ENCODE measurements around the gene TPBGL. TPM values are rescaled to one million over a fixed set of nuclear protein-coding genes. Genes with fewer than 3 reads are reported as not detected.

TPBGL gene
- total RNA-seq, 1 experiment from 2014 or later, result 0.41 TPM

DNA sequence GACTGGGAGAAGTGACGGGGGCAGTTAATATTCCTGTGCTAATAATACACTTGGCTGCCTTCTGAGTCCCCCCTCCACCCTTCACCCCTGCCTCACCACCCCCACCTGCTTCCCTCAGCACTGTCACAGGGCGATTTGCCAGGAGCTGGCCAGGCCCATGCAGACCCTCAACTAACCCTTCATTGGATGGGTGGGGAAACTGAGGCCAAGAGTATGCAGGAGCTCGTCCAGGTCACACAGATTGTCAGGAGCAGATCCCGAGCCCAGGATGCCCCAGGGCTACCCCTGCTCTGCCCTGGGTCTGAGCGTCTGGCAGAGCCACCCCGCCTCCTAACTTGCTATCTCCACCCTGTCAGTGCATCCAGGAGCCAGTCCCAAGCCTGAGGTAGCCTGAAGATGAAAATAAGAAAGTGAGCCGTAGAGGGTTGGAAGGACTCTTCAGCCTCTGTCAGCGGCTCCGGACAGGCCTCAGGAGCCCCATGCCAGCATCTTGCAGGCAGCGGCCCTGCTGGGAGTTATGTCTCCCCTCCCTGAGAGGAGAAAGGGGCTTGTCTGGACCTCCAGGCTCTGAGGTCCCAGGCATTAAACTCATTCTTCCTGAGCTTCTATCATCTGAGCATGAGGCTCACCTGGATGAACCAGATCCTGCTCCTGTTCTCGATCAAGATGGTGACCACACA lies 6.2 kb downstream of the TPBGL start:
- no peak for TF ChIP-seq EZH2 (IDR thresholded peaks at IDR 0.05; ENCODE audit: borderline replicate concordance, low read depth, low read length, poor library complexity, severe bottlenecking)
- TF ChIP-seq, protein P1, sequence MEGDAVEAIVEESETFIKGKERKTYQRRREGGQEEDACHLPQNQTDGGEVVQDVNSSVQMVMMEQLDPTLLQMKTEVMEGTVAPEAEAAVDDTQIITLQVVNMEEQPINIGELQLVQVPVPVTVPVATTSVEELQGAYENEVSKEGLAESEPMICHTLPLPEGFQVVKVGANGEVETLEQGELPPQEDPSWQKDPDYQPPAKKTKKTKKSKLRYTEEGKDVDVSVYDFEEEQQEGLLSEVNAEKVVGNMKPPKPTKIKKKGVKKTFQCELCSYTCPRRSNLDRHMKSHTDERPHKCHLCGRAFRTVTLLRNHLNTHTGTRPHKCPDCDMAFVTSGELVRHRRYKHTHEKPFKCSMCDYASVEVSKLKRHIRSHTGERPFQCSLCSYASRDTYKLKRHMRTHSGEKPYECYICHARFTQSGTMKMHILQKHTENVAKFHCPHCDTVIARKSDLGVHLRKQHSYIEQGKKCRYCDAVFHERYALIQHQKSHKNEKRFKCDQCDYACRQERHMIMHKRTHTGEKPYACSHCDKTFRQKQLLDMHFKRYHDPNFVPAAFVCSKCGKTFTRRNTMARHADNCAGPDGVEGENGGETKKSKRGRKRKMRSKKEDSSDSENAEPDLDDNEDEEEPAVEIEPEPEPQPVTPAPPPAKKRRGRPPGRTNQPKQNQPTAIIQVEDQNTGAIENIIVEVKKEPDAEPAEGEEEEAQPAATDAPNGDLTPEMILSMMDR (conservative IDR thresholded peaks at IDR 0.05; ENCODE audit: low read depth, low read length), result no peak
- H3K9me3 ChIP-seq (ENCODE audit: low read depth, low read length, poor library complexity, severe bottlenecking), result no peaks in the 10 kb centered on the region
- CTCF ChIA-PET, result no interaction called here
- intact Hi-C loops (cut with micrococcal nuclease; ENCODE audit: unreplicated experiment), result no loop called here
- no peaks in the 10 kb centered on the region for H3K4me1 ChIP-seq (ENCODE audit: insufficient read depth, low read length, poor library complexity, severe bottlenecking)
- H3K27ac ChIP-seq (ENCODE audit: low read depth, low read length, poor library complexity, severe bottlenecking), result no peak overlapping the region
- POLR2A ChIA-PET (ENCODE audit: low non-redundant PET), result no interaction called here
- H3K4me3 ChIP-seq (ENCODE audit: low read depth, low read length, poor library complexity, severe bottlenecking), result no peak overlapping the region
- DNase-seq (ENCODE audit: low spot score), result no peak
- peaks cover 29% of the 10 kb centered on the region for H3K27me3 ChIP-seq (replicated peaks; ENCODE audit: insufficient read depth, low read depth, low read length, poor library complexity)
- no peaks in the 10 kb centered on the region for H3K36me3 ChIP-seq (ENCODE audit: insufficient read depth, low read length, poor library complexity, severe bottlenecking)
- BruUV-seq (replicated peaks), result no TSS peak

DNA sequence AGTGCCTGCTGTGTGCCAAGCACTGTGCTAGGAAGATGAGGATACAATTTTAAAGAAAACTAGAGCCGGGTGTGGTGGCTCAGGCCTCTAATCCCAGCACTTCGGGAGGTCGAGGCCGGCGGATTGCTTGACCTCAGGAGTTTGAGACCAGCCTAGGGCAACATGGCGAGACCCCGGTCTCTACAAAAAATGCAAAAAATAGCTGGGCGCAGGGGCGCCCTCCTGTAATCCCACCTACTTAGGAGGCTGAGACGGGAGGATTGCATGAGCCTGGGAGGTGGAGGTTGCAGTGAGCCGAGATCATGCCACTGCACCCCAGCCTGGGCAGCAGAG lies 8.3 kb downstream of the TPBGL start:
- no peaks in the 10 kb centered on the region for H3K4me1 ChIP-seq (ENCODE audit: insufficient read depth, low read length, poor library complexity, severe bottlenecking)
- DNase-seq (ENCODE audit: low spot score), result no peak
- H3K4me3 ChIP-seq (ENCODE audit: low read depth, low read length, poor library complexity, severe bottlenecking), result no peak overlapping the region
- ChIA-PET CTCF (interaction anchor here (0.6 to 2.2 kb wide), 21 partner anchors 9 to 656 kb away, joined by 3 to 65 read pairs (median 4); partner anchors contain the start of genes NEU3 and TPBGL), POLR2A (ENCODE audit: low non-redundant PET) (interaction anchor here (0.6 kb wide), 1 partner anchor 15 kb away, joined by 3 read pairs; no protein-coding TSS in a partner anchor)
- H3K27me3 ChIP-seq (replicated peaks; ENCODE audit: insufficient read depth, low read depth, low read length, poor library complexity), result peaks cover 17% of the 10 kb centered on the region
- TF ChIP-seq, protein P1 (conservative IDR thresholded peaks at IDR 0.05; ENCODE audit: low read depth, low read length), result no peak; the same call in 1 of the 2 replicates
- TF ChIP-seq EZH2 (IDR thresholded peaks at IDR 0.05; ENCODE audit: borderline replicate concordance, low read depth, low read length, poor library complexity, severe bottlenecking), result no peak
- H3K9me3 ChIP-seq (ENCODE audit: low read depth, low read length, poor library complexity, severe bottlenecking), result peaks cover 11% of the 10 kb centered on the region
- no TSS peak for BruUV-seq (replicated peaks)
- no peaks in the 10 kb centered on the region for H3K36me3 ChIP-seq (ENCODE audit: insufficient read depth, low read length, poor library complexity, severe bottlenecking)
- no peak overlapping the region for H3K27ac ChIP-seq (ENCODE audit: low read depth, low read length, poor library complexity, severe bottlenecking)
- intact Hi-C loops (cut with micrococcal nuclease; ENCODE audit: unreplicated experiment), result loop anchor here (1.0 kb wide), 3 partner anchors 106 to 320 kb away; no protein-coding TSS in a partner anchor

DNA sequence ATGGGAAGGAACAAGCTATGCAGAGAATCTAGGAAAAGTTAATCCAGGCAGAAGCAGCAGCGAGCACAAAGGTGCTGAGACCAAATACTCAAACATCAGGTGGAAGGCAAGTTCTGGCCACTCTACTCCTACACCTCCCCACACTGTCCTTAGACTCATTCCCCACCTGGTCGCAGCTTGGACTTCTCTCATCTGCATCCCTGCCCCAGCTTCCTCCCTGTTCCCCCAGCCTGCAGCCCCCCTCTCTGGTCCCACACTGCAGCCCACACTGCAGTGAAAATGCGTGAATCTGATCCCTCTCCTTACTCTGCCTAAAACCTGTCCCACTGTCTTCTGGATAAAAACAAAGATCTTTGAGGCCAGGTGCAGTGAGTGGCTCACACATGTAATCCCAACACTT lies 9.1 kb downstream of the TPBGL start:
- Histone ChIP-seq H3K9me3 (ENCODE audit: low read depth, low read length, poor library complexity, severe bottlenecking) (peaks cover 11% of the 10 kb centered on the region), H3K27ac (ENCODE audit: low read depth, low read length, poor library complexity, severe bottlenecking) (no peak overlapping the region), H3K36me3 (ENCODE audit: insufficient read depth, low read length, poor library complexity, severe bottlenecking) (no peaks in the 10 kb centered on the region), H3K4me3 (ENCODE audit: low read depth, low read length, poor library complexity, severe bottlenecking) (no peak overlapping the region), H3K27me3 (replicated peaks; ENCODE audit: insufficient read depth, low read depth, low read length, poor library complexity) (peaks cover 9% of the 10 kb centered on the region), H3K4me1 (ENCODE audit: insufficient read depth, low read length, poor library complexity, severe bottlenecking) (no peaks in the 10 kb centered on the region)
- no peak for DNase-seq (ENCODE audit: low spot score)
- no TSS peak for BruUV-seq (replicated peaks)
- ChIA-PET CTCF (interaction anchor here (0.6 to 1.2 kb wide), 3 partner anchors 109 to 406 kb away, joined by 3 to 4 read pairs (median 3); no protein-coding TSS in a partner anchor), POLR2A (ENCODE audit: low non-redundant PET) (no interaction called here)
- no peak for TF ChIP-seq EZH2 (IDR thresholded peaks at IDR 0.05; ENCODE audit: borderline replicate concordance, low read depth, low read length, poor library complexity, severe bottlenecking)
- TF ChIP-seq, protein P1 (conservative IDR thresholded peaks at IDR 0.05; ENCODE audit: low read depth, low read length), result no peak
- intact Hi-C loops (cut with micrococcal nuclease; ENCODE audit: unreplicated experiment), result no loop called here
